Fibroblast of lung (primary cell): ENCODE measurements around the gene ALKBH8. TPM values are rescaled to one million over a fixed set of nuclear protein-coding genes. Genes with fewer than 3 reads are reported as not detected.

Source experiments
- DNase-seq, 2 donors: peaks; one replicate each; pipeline versions ENCODE4 v3.0.0 to v3.0.0-alpha.2; 2010; ENCODE audit warnings: low read depth in 2 of 2
- H2AFZ ChIP-seq: 2 replicates; pipeline ENCODE4 v1.5.1; 2012; ENCODE audit warnings: low read length, control low read depth, inconsistent platforms
- H3K27ac ChIP-seq: 2 replicates; pipeline ENCODE4 v1.5.1; 2011; ENCODE audit warnings: low read length, control low read depth; ENCODE audit not compliant: insufficient read depth
- H3K27me3 ChIP-seq: 2 replicates; pipeline ENCODE4 v1.5.1; 2011; ENCODE audit warnings: mild to moderate bottlenecking, low read length; ENCODE audit not compliant: control insufficient read depth, insufficient read depth
- H3K36me3 ChIP-seq: 2 replicates; pipeline ENCODE4 v1.5.1; 2011; ENCODE audit warnings: low read length; ENCODE audit not compliant: control insufficient read depth, insufficient read depth
- H3K4me1 ChIP-seq: 2 replicates; pipeline ENCODE4 v1.5.1; 2011; ENCODE audit warnings: low read length; ENCODE audit not compliant: control insufficient read depth, insufficient read depth; ENCODE audit errors: extremely low read depth
- H3K4me2 ChIP-seq: 2 replicates; pipeline ENCODE4 v1.5.1; 2011; ENCODE audit warnings: low read length, control low read depth; ENCODE audit not compliant: insufficient read depth; ENCODE audit errors: extremely low read depth
- H3K4me3 ChIP-seq, 4 experiments: fragments of 200-600 bp in 1 of 4; sonication (generic) in 1 of 4; replicated peaks in 1 of 4; 2 replicates each; pipeline ENCODE4 v1.5.1; 2011 to 2016; ENCODE audit warnings: low read length in 4 of 4, low read depth in 3 of 4, mild to moderate bottlenecking in 3 of 4, control low read depth in 2 of 4, inconsistent platforms in 1 of 4, mixed read lengths in 1 of 4; ENCODE audit not compliant: insufficient read depth in 1 of 4; ENCODE audit errors: control extremely low read depth in 1 of 4
- H3K79me2 ChIP-seq: 2 replicates; pipeline ENCODE4 v1.5.1; 2012; ENCODE audit warnings: mild to moderate bottlenecking, low read length, inconsistent platforms; ENCODE audit not compliant: control insufficient read depth, insufficient read depth
- H3K9ac ChIP-seq: 2 replicates; pipeline ENCODE4 v1.5.1; 2011; ENCODE audit warnings: mild to moderate bottlenecking, low read length, control low read depth; ENCODE audit not compliant: insufficient read depth
- H3K9me3 ChIP-seq: 2 replicates; pipeline ENCODE4 v1.5.1; 2012; ENCODE audit warnings: low read depth, low read length; ENCODE audit not compliant: control insufficient read depth, insufficient read depth
- H4K20me1 ChIP-seq: 2 replicates; pipeline ENCODE4 v1.5.1; 2011; ENCODE audit warnings: low read length; ENCODE audit not compliant: control insufficient read depth, insufficient read depth; ENCODE audit errors: extremely low read depth
- CTCF ChIP-seq, 2 donors: IDR thresholded peaks in 1 of 2; conservative IDR thresholded peaks in 1 of 2; 1 replicate in 1 of 2; 2 replicates in 1 of 2; pipeline ENCODE4 v1.5.1; 2011 to 2012; ENCODE audit warnings: low read length in 2 of 2, control low read depth in 1 of 2, inconsistent platforms in 1 of 2, low read depth in 1 of 2, mild to moderate bottlenecking in 1 of 2
- EZH2 ChIP-seq: IDR thresholded peaks from 2 replicates; pipeline ENCODE4 v1.5.1; 2012; ENCODE audit warnings: low read length, control low read depth, mild to moderate bottlenecking; ENCODE audit errors: missing control alignments
- polyA plus RNA-seq, 2 donors: library from polyadenylated mRNA; depleted of rRNA in 1 of 2; stranded (reverse) in 1 of 2; unstranded in 1 of 2; fragments of >200 nt; gene quantifications; 2 replicates each; pipeline ENCODE4 v1.2.1, GENCODE V29; 2011 to 2012; ENCODE audit warnings: missing spikeins in 1 of 2
- total RNA-seq: library from RNA; depleted of rRNA; stranded (reverse); fragments of >200 nt; gene quantifications from 2 replicates; pipeline ENCODE4 v1.2.1, GENCODE V29; 2014

ALKBH8 gene
- total and polyA plus RNA-seq, 2 donors (not counting 1 experiment from before 2014, with no cell fraction given), result 8.6 to 11.7 TPM

GRCh38 chr11:107561688-107562087, 3.8 kb downstream of the ALKBH8 start:
- peaks cover 3% of the 10 kb centered on the region for H3K79me2 ChIP-seq
- H3K4me2 ChIP-seq, result no peak overlapping the region
- H4K20me1 ChIP-seq, result no peaks in the 10 kb centered on the region
- H3K27me3 ChIP-seq, result no peaks in the 10 kb centered on the region
- H3K9ac ChIP-seq, result no peak overlapping the region
- H3K9me3 ChIP-seq, result no peaks in the 10 kb centered on the region
- H3K4me3 ChIP-seq, result no peak overlapping the region
- peaks cover 1% of the 10 kb centered on the region for H3K36me3 ChIP-seq
- DNase-seq, result peak in 1 of 2 donors; percentile 68
- H3K27ac ChIP-seq, result peak overlapping the region; percentile 69
- TF ChIP-seq CTCF (conservative IDR thresholded peaks at IDR 0.05 in 1 of 2, IDR thresholded peaks at IDR 0.05 in 1 of 2; ENCODE audit: low read depth in 1 of 2, low read length in 2 of 2) (no peak), EZH2 (no peak)
- H2AFZ ChIP-seq, result no peak overlapping the region
- H3K4me1 ChIP-seq, result peaks cover 9% of the 10 kb centered on the region

- no peak for DNase-seq
- Histone ChIP-seq H3K9me3 (no peaks in the 10 kb centered on the region), H3K79me2 (no peaks in the 10 kb centered on the region), H4K20me1 (no peaks in the 10 kb centered on the region), H3K27me3 (no peaks in the 10 kb centered on the region), H3K9ac (no peak overlapping the region), H2AFZ (no peak overlapping the region), H3K4me3 (no peak overlapping the region), H3K36me3 (no peaks in the 10 kb centered on the region), H3K27ac (no peak overlapping the region), H3K4me2 (no peak overlapping the region), H3K4me1 (no peaks in the 10 kb centered on the region)
- TF ChIP-seq EZH2 (no peak), CTCF (conservative IDR thresholded peaks at IDR 0.05 in 1 of 2, IDR thresholded peaks at IDR 0.05 in 1 of 2; ENCODE audit: low read depth in 1 of 2, low read length in 2 of 2) (no peak)
These were observed 15.2 kb downstream of the ALKBH8 start for GRCh38 chr11:107550304-107550703.

GRCh38 chr11:107549954-107550285, 15.6 kb downstream of the ALKBH8 start:
- Histone ChIP-seq H3K27ac (no peak overlapping the region), H3K9me3 (no peaks in the 10 kb centered on the region), H3K4me1 (no peaks in the 10 kb centered on the region), H3K9ac (no peak overlapping the region), H3K4me2 (no peak overlapping the region), H4K20me1 (no peaks in the 10 kb centered on the region), H3K79me2 (no peaks in the 10 kb centered on the region), H3K27me3 (no peaks in the 10 kb centered on the region), H3K36me3 (no peaks in the 10 kb centered on the region), H2AFZ (no peak overlapping the region), H3K4me3 (no peak overlapping the region)
- no peak for TF ChIP-seq CTCF (conservative IDR thresholded peaks at IDR 0.05 in 1 of 2, IDR thresholded peaks at IDR 0.05 in 1 of 2; ENCODE audit: low read depth in 1 of 2, low read length in 2 of 2)
- TF ChIP-seq EZH2, result no peak
- DNase-seq, result no peak
